Retina (tissue), 1 donor: ENCODE data around the gene MFAP2.

ENCODE experiments used
- DNase-seq: peaks from one replicate; pipeline ENCODE4 v3.0.0-alpha.2; 2016

The MFAP2 gene, protein sequence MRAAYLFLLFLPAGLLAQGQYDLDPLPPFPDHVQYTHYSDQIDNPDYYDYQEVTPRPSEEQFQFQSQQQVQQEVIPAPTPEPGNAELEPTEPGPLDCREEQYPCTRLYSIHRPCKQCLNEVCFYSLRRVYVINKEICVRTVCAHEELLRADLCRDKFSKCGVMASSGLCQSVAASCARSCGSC

GRCh38 chr1:16980473-16981268, at the start of gene MFAP2:
MFAP2 (minus strand) TSS chr1:16980620; CDS start chr1:16978273, 2,347 bp downstream.
- no peak for DNase-seq

DNA sequence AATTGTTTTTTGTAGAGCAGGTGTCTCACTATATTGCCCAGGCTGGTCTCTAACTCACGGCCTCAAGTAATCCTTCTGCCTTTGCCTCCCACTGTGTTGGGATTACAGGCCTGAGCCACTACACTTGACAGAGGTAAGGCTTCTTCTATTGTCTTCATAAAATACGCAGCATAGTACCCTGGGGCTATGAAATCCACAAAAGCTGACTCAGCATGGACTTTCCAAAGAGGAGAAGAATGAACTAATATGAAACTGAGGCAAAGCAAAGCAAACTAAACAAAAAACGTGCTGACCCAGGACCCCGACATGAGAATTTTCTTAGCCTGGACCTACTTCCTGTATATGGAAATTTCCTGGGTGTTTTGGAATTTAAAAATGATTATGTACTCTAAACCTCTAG, 49.8 kb upstream of the MFAP2 start:
- no peak for DNase-seq

- no peak for DNase-seq
Measured at GRCh38 chr1:17028662-17029188, 48.3 kb upstream of the MFAP2 start.

GRCh38 chr1:17027900-17028299, 47.5 kb upstream of the MFAP2 start:
- no peak for DNase-seq

DNA sequence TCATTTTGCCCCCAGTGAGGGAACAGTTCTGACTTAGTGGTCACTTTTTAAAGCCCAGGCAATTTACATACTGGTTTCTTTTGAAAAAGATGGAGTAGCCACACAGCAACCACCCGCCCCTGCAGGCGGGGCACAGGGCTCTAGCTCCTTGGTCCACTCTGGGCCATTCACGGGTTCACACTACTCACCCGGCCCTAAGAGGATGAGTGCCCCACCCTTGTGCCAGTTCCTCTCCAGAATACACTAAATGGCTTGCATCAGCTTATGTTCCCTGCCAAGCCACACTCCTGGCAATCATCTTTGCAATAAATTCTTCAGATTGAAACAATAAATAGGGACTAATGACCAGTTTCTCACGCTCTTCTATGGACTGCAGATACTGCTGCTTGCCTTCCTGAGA, 47.0 kb upstream of the MFAP2 start:
- DNase-seq = no peak

DNA sequence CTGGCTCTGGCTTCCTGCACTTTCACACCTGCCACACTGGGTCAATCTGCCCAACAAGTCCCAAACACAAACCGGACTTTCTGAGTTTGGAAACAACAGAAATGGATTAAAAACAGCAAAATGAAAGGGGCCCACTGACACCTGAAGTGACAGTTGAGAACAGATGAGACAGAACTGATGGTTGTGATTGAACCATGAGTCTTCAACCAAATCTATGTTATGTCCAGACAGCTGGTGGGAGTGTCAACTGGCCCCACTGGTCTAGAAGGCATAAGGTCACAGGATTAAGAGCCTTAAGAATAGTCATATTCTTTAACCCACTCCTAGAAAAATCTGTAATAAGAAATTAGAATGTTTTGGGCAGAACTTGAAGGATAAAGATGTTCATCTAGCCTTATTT, 44.3 kb upstream of the MFAP2 start:
- DNase-seq = no peak

GRCh38 chr1:17023573-17023972, 43.2 kb upstream of the MFAP2 start:
- peak; percentile 41 for DNase-seq

DNA sequence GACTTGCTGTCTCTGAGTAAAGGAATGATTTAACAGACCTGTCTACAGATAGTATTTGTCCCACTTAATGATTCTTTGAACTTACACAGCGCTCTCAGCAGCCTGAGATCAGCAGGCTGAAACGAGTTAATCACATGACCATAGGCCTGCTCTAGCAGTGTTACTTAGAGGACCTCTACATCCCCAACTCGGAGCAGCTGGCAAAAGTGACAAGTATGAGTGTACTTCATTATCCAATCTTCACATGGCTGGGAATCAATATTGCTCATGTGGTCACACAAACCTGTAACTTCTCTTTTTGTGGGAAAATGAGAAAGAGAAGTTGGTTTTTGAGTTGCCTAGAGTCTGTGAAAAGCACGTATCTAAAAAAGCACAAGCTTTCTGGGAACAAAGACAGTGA, 42.7 kb upstream of the MFAP2 start:
- DNase-seq = no peak

- DNase-seq = no peak
Measured at GRCh38 chr1:17021896-17022295, 41.5 kb upstream of the MFAP2 start.

GRCh38 chr1:17020502-17020901, 40.1 kb upstream of the MFAP2 start:
- DNase-seq = no peak

DNA sequence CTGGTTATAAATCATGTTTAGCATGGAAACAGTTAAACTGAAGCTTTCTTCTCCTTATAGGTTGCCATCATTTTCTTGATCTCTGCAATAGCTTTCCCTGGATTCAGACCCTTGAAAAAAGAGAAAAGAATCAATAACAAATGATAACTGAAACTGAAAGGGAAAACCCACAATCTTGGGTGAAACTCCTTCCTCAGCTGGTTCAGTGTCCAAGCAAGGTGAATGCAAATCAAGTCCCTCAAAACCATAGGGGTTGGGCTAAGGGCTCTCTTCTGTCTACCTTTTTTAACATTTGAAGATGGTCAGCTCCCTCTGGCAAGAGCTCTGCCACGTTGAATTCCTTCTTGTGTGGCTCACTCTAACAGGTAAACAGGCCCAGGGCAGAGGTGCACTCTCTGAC, 38.4 kb upstream of the MFAP2 start:
- DNase-seq = no peak

DNA sequence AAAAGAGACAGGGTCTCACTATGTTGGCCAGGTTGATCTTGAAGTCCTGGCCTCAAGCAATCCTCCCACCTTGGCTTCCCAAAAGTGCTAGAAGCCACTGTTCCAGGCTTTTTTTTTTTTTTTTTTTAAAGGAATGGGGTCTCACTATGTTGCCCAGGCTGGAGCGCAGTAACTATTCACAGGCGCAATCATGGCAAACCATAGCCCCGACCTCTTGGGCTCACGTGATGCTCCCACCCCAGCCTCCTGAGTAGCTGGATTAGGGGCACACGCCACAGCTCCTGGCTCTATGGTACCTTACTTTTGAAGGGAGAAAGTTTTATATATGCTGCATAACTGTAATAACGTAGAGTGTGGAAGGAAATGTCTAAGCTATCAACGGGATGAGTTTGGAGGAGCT, 37.0 kb upstream of the MFAP2 start:
- no peak for DNase-seq

- DNase-seq = no peak
Measured at GRCh38 chr1:17016317-17016661, 35.9 kb upstream of the MFAP2 start.

DNA sequence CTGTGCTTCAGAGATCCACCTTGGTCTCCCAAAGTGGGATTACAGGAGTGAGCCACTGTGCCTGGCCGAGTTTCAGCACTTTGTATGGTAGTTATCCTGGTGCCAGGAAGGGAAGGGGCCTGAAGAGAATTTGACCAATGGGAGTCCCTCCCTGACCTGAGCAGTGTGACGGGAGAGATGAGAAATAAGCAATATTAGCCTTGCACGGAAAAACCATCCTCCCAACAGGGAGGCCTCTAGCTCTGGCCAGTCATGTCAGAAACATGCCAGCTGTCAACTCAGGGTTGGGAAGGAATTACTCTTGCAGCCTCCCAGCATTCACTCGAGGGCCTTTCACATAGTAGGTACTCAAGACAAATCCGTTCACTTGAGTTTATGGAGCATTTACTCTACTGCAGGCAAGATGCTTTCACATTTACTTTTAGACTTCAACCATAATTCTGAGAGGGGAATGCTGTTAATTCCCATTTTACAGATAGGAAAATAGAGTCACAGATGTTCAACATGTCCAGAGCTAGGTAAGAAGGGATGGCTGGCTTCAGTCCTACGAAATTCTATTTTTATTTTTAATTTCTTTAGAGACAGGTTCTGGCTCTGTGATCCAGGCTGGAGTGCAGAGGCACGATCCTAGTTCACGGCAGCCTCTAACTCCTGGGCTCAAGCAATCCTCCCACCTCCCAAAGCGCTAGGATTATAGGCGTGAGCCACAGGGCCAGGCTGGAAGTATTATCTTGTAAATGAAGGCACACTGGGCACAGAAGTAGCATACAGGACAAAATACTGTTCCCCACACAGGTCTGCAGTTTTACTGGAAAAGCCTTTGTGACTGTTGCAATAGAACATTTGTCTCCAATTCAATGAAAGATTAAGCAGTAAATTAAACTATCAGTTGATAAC, 34.5 kb upstream of the MFAP2 start:
- no peak for DNase-seq

DNA sequence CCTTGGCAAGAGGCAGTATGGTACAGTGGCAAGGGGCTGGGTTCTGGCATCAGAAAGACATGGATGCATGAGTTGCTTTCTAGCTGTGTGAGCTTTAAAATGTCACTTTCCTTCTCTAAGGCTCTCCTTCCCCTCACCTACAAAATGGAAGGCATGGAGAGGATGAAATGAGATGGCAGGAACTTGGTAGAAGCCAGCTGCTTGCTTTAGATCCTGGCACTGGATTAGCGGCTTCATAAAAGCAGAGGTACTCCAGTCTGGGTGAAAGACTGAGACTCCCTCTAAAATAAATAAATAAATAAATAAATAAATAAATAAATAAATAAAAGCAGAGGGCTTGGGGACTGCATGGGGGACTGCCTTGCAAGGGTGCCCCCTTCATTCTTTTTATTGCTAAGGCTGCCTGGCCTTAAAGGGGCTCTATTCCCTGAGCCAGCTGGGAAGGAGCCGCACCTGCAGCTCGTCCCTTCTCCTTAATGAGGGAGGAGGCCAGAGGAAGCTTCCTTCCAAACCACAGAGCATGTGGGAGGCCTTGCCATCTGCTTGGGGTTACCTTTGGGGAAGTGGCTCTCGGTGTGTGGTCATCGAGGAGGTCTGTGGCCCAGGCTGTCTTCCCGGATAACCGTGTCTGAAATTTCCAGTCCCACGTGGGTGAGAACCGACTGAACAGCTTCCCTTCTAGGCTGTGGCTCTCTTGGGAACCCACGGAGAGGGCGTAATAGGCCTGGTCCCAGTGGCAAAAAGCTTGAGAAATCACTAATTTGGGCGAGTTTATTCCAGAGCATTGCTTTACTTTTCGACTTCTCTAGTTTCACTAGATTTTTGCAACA, 33.3 kb upstream of the MFAP2 start:
- DNase-seq = no peak

DNA sequence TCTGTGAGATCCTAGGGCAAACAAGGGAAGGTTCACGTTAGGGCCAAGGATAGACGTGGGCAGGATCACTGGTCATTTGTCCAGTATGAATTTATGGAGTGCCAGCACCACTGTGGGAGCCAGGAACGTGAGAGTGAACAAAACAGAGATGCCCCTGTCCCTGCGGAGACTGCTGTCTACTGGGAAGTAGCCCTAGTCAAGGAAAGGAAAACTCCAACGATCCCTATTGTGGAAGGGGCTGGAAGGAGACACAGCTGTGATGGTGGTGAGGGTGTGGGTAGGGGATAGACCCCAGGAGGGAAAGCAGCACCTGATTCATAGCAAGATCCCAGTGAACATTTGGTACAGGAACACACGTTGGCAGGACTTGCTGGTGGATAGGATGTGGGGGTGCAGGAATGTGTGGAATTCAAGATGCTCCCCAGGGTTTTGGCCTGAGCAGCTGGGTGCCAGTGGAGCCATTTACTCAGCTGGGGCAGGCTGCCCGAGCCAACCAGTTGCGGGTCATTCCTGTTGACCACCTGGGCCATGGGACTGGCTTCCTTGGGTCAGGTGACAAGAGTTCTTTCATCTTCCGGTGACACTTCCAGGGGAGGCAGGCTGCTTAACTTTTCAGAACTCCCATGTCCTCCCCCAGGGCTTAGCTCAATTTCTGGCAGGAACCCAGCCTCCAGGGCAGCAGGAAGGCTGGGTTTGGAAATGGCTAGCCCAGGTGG, 32.5 kb upstream of the MFAP2 start:
- DNase-seq = no peak

DNA sequence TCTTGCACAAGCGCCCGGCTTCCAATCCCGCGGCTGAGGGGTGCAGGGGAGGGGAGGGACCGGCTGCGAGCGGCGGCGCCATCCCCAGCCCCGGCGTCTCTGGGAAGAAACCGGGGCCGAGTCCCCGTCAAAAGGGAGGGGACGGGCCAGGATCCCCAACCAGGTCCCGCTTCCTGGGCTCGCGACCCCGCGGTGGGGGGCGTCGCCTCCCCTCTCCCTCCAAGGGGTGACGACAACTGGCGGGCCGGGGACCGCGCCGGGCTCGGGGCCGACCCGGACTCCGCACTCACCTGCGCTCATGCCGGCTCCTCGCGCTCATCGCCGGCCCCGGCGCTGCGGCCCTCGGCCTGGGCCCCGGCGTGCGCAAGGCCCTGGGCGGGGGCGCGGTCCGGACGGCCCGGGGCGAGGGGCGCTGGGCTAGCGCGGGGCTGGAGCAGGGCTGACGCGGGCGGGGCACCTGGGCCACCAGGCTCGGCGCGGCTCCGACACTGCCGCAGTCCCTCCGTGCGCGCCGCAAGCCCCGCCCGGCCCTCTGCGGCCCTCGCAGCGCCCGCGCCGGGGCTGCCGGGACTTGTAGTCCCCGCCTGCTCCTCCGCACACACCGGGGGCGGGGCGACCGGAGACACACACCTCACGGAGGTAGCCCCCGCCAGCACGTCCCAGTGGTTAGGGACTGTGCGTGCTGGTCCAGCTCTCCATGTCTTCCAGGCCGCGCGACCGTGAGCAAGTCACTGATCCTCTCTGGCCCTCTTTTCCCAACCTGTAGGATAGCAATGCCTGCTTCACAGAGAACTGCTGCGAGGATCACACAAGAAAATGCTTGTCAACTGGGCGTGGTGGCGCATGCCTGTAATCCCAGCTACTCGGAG, 31.3 kb upstream of the MFAP2 start, which contains the start of gene ATP13A2:
TSS of gene ATP13A2 (minus strand) at position 490 of the 869 bp plus-strand sequence. CDS start at position 300, 190 bp downstream.
- peak; percentile 88 for DNase-seq

DNA sequence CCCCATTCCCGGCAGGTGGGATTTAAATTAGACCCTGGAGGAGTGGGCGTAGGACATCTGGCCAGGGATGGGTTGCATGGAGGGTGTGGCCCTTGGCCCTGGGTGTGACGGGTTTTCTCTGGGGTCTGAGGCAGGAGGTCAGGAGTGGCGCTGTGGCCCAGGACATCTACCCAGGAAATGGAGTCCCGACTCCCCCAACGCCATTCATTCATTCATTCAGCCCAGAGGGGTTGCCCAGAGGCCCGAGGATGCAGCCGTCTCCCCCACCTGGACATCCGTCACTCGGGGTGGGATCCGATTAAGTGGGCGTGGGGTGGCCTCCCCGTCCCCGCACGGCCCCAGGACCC, 30.6 kb upstream of the MFAP2 start:
- no peak for DNase-seq

DNA sequence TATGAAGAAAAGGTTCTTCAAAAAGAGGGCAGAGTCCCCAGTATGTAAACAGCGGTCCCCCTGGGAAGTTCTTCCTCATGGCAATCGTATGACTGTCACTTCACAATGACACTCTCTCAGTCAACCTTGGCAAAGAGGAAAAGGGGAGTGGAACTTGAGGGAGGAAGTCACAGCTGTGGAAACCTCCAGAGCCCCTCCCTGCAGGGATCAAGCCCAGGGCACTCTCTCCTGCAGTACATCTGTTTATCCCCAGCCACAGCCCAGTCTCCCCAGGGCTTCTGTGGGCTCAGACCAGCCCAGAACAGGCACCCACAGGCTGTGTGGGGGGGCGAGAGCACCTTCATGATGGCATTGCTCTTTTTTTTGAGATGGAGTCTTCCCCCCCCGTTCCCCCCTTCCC, 29.3 kb upstream of the MFAP2 start:
- DNase-seq = no peak

DNA sequence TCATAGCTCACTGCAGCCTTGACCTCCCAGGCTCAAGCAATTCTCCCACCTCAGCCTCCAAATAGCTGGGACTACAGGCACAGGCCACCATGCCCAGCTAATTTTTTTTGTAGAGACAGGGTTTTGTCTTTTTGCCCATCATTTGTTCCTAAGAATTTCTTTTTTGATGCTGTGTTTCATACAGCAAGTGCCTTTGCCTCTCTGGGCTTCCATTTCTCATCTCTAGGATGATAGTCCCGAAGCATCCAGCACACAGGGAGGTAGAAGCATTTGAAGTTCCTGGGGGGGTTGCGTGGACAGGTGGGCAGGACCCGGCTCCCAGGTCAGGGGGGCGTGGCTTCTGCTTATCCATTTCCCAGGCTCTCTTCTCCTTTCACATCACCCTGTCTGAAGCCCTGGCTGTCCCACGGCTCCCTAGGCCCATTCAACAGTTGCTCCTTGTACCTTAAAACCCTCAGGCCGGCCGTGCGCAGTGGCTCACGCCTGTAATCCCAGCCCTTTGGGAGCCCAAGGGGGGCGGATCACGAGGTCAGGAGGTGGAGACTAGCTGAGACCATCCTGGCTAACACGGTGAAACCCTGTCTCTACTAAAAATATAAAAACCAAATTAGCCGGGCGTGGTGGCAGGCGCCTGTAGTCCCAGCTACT, 27.9 kb upstream of the MFAP2 start:
- no peak for DNase-seq
